Stimulated activated CD4-positive, alpha-beta T cell treated with anti-CD3 and anti-CD28 coated beads, TNF-alpha, amount 100 ng/mL, for 24 hours (primary cell): ENCODE data around the gene DSTN.

Source experiments
- DNase-seq, 3 experiments: peaks; one replicate each; pipeline ENCODE4 v3.0.0-alpha.2; 2020; ENCODE audit warnings: low read depth in 3 of 3

Gene DSTN

GRCh38 chr20:17549131-17549530 lies 20.7 kb upstream of the DSTN start:
- DNase-seq: no peak

- DNase-seq: no peak
These were observed 14.8 kb upstream of the DSTN start for GRCh38 chr20:17555106-17555505.

- DNase-seq: no peak
These were observed 12.8 kb upstream of the DSTN start for GRCh38 chr20:17556837-17557674.

GRCh38 chr20:17557675-17558006 lies 12.2 kb upstream of the DSTN start:
- no peak for DNase-seq

- peak in 1 of 3 experiments; percentile 26 for DNase-seq
These were observed 11.5 kb upstream of the DSTN start for GRCh38 chr20:17558154-17558940.

GRCh38 chr20:17558941-17559304 lies 11.0 kb upstream of the DSTN start:
- DNase-seq: no peak

GRCh38 chr20:17559338-17559737 lies 10.5 kb upstream of the DSTN start:
- DNase-seq: no peak

GRCh38 chr20:17560344-17561074 lies 9.4 kb upstream of the DSTN start:
- peak in 1 of 3 experiments; percentile 12 for DNase-seq

GRCh38 chr20:17562804-17563305 lies 7.0 kb upstream of the DSTN start:
- DNase-seq: no peak

- no peak for DNase-seq
These were observed 4.6 kb upstream of the DSTN start for GRCh38 chr20:17565169-17565845.

- no peak for DNase-seq
These were observed 3.5 kb upstream of the DSTN start for GRCh38 chr20:17566345-17566744.

- DNase-seq: no peak
These were observed 1.7 kb upstream of the DSTN start for GRCh38 chr20:17568045-17568788.

GRCh38 chr20:17568972-17569521 lies 828 bp upstream of the DSTN start:
- DNase-seq: peak in 1 of 3 experiments; percentile 12

GRCh38 chr20:17570347-17571152 lies 675 bp downstream of the DSTN start:
- peak in 1 of 3 experiments; percentile 11 for DNase-seq

GRCh38 chr20:17571153-17571527 lies 1.3 kb downstream of the DSTN start:
- DNase-seq: no peak

GRCh38 chr20:17572034-17572638 lies 2.3 kb downstream of the DSTN start:
- DNase-seq: no peak

- no peak for DNase-seq
These were observed 3.6 kb downstream of the DSTN start for GRCh38 chr20:17573463-17573862.

GRCh38 chr20:17576215-17576614 lies 6.3 kb downstream of the DSTN start:
- no peak for DNase-seq

- DNase-seq: no peak
These were observed 9.6 kb downstream of the DSTN start for GRCh38 chr20:17579369-17580039.
